SU-DHL-6 (cell line): ENCODE data around the gene CEP170B.

Experiments
- H2AFZ ChIP-seq: fragments of 200-600 bp; sonication (generic); 2 replicates; pipeline ENCODE4 v1.6.1; 2014; ENCODE audit warnings: low read depth, mild to moderate bottlenecking, moderate library complexity, mixed read lengths, antibody characterized with exemption, low read length; ENCODE audit not compliant: severe bottlenecking
- H3F3A ChIP-seq: fragments of 200-600 bp; shearing (Covaris generic); 2 replicates; pipeline ENCODE4 v1.6.0; 2016; ENCODE audit warnings: antibody characterized with exemption, mild to moderate bottlenecking; ENCODE audit not compliant: insufficient read depth
- H3K27ac ChIP-seq: fragments of 200-600 bp; sonication (generic); 2 replicates; pipeline ENCODE4 v1.5.1; 2016; ENCODE audit warnings: low read depth, mild to moderate bottlenecking, low read length, moderate library complexity, mixed read lengths
- H3K27me3 ChIP-seq: fragments of 200-600 bp; sonication (generic), shearing (Covaris generic); 2 replicates; pipeline ENCODE4 v1.6.0; 2014; ENCODE audit warnings: mild to moderate bottlenecking, low read length
- H3K36me3 ChIP-seq: fragments of 200-600 bp; sonication (generic); 2 replicates; pipeline ENCODE4 v1.6.1; 2014; ENCODE audit warnings: mild to moderate bottlenecking, low read length, mixed read lengths
- H3K4me2 ChIP-seq: fragments of 300-600, 200-600 bp; shearing (Covaris generic), sonication (generic); 2 replicates; pipeline ENCODE4 v1.6.0; 2014; ENCODE audit warnings: low read length, low read depth, mild to moderate bottlenecking; ENCODE audit not compliant: poor library complexity, severe bottlenecking
- H3K4me3 ChIP-seq: fragments of 200-600 bp; sonication (generic); 2 replicates; pipeline ENCODE4 v1.5.1; 2014; ENCODE audit warnings: antibody characterized with exemption, low read length, mild to moderate bottlenecking, mixed read lengths; ENCODE audit not compliant: insufficient read depth, poor library complexity, severe bottlenecking
- H3K79me2 ChIP-seq: fragments of 200-600 bp; sonication (generic); 2 replicates; pipeline ENCODE4 v1.6.1; 2014; ENCODE audit warnings: mild to moderate bottlenecking, low read length, moderate library complexity; ENCODE audit not compliant: insufficient read depth
- H3K9ac ChIP-seq: fragments of 200-600 bp; sonication (generic); 2 replicates; pipeline ENCODE4 v1.7.0; 2014; ENCODE audit warnings: mild to moderate bottlenecking, low read length
- H3K9me2 ChIP-seq: fragments of 200-600 bp; sonication (generic); replicated peaks from 2 replicates; pipeline ENCODE4 v1.6.1; 2014; ENCODE audit warnings: low read length; ENCODE audit not compliant: insufficient read depth
- H3K9me3 ChIP-seq: fragments of 200-600 bp; sonication (generic); 2 replicates; pipeline ENCODE4 v1.6.1; 2014; ENCODE audit warnings: low read length, mixed read lengths; ENCODE audit not compliant: insufficient read depth
- H4K20me1 ChIP-seq: fragments of 200-600 bp; sonication (generic); 2 replicates; pipeline ENCODE4 v1.6.1; 2014; ENCODE audit warnings: low read depth, mild to moderate bottlenecking, antibody characterized with exemption, low read length, moderate library complexity, mixed read lengths
- CTCF ChIP-seq: fragments of 200-600 bp; sonication (generic); IDR thresholded peaks from one replicate; pipeline ENCODE4 v1.5.1; 2017; ENCODE audit warnings: antibody characterized with exemption, mild to moderate bottlenecking, low read length, moderate library complexity; ENCODE audit not compliant: insufficient read depth, poor library complexity, severe bottlenecking
- EZH2phosphoT487 ChIP-seq: fragments of 200-600 bp; sonication (generic), shearing (Covaris generic); conservative IDR thresholded peaks from 2 replicates; pipeline ENCODE4 v1.6.1; 2018; ENCODE audit warnings: mild to moderate bottlenecking, antibody characterized with exemption, low read length, moderate library complexity, mixed read lengths

CEP170B gene

GRCh38 chr14:104931304-104931770 is 66.3 kb downstream of the CEP170B start:
- Histone ChIP-seq H3K9me3 (no peaks in the 10 kb centered on the region), H3K9me2 (no peaks in the 10 kb centered on the region), H3K27ac (no peak overlapping the region), H3K36me3 (no peaks in the 10 kb centered on the region), H4K20me1 (no peaks in the 10 kb centered on the region), H3K9ac (no peak overlapping the region), H3K4me3 (no peak overlapping the region), H3K79me2 (no peaks in the 10 kb centered on the region), H3K27me3 (no peaks in the 10 kb centered on the region), H3F3A (no peaks in the 10 kb centered on the region), H3K4me2 (no peak overlapping the region), H2AFZ (no peak overlapping the region)
- TF ChIP-seq CTCF (no peak), EZH2phosphoT487 (no peak)

GRCh38 chr14:104931771-104932675 is 67.0 kb downstream of the CEP170B start:
- TF ChIP-seq EZH2phosphoT487, result no peak
- no peak for TF ChIP-seq CTCF
- H3K4me2 ChIP-seq, result no peak overlapping the region
- H3K9ac ChIP-seq, result no peak overlapping the region
- no peak overlapping the region for H3K4me3 ChIP-seq
- no peaks in the 10 kb centered on the region for H3K27me3 ChIP-seq
- no peaks in the 10 kb centered on the region for H3K36me3 ChIP-seq
- no peaks in the 10 kb centered on the region for H3K9me2 ChIP-seq
- H4K20me1 ChIP-seq, result no peaks in the 10 kb centered on the region
- H3F3A ChIP-seq, result no peaks in the 10 kb centered on the region
- no peak overlapping the region for H3K27ac ChIP-seq
- no peak overlapping the region for H2AFZ ChIP-seq
- H3K9me3 ChIP-seq, result no peaks in the 10 kb centered on the region
- H3K79me2 ChIP-seq, result no peaks in the 10 kb centered on the region

- no peaks in the 10 kb centered on the region for H3F3A ChIP-seq
- TF ChIP-seq CTCF, result no peak
- TF ChIP-seq EZH2phosphoT487, result no peak
- H3K9me3 ChIP-seq, result no peaks in the 10 kb centered on the region
- H3K36me3 ChIP-seq, result no peaks in the 10 kb centered on the region
- H3K27me3 ChIP-seq, result no peaks in the 10 kb centered on the region
- no peak overlapping the region for H3K27ac ChIP-seq
- H3K9me2 ChIP-seq, result no peaks in the 10 kb centered on the region
- no peak overlapping the region for H3K4me3 ChIP-seq
- no peak overlapping the region for H3K4me2 ChIP-seq
- H3K79me2 ChIP-seq, result no peaks in the 10 kb centered on the region
- H2AFZ ChIP-seq, result peak overlapping the region; percentile 39
- H3K9ac ChIP-seq, result no peak overlapping the region
- H4K20me1 ChIP-seq, result no peaks in the 10 kb centered on the region
Observed at GRCh38 chr14:104932676-104933631, 67.9 kb downstream of the CEP170B start.
